K562 (cell line): Measurements from ENCODE around the gene CLEC2L. TPM values are rescaled to one million over a fixed set of nuclear protein-coding genes. Genes with fewer than 3 reads are reported as not detected.

Experiments
- ATAC-seq: fragments of 200-7000 bp; cut with Tn5 transposase; 3 replicates; pipeline ENCODE4 v1.9.1; 2020; ENCODE audit warnings: moderate library complexity
- BruUV-seq: library from RNA; stranded (reverse); fragments of 400-500 nt; replicated peaks from 2 replicates; lab custom pipeline; 2021; lab: Mats Ljungman, UMichigan
- CTCF ChIA-PET: fragments of 300-600 bp; formaldehyde crosslinking; extraction: SDS; loops from one replicate; lab custom pipeline; 2021; ENCODE audit warnings: low intra/inter-chr PET ratio; lab: Yijun Ruan, JAX
- POLR2A ChIA-PET: fragments of 300-600, 350-650 bp; sonication (Branson Sonifier 250); formaldehyde crosslinking; extraction: SDS; loops from one replicate; lab custom pipeline; 2021; ENCODE audit warnings: antibody characterized with exemption, inconsistent platforms; lab: Yijun Ruan, JAX
- DNase-seq, 4 experiments: peaks; one replicate each; pipeline versions ENCODE4 v3.0.0 to v3.0.0-alpha.2; 2011 to 2018; ENCODE audit warnings: low spot score in 3 of 4, mixed read lengths in 3 of 4; ENCODE audit errors: extremely low read depth in 1 of 4
- FAIRE-seq: peaks from 2 replicates; lab custom pipeline; 2011; peaks lifted over from hg19 to GRCh38; lab: Jason Lieb, UNC
- H2AFZ ChIP-seq: 2 replicates; pipeline ENCODE4 v1.6.0; 2011; ENCODE audit warnings: low read depth, low read length, control low read depth, inconsistent platforms
- H3K27ac ChIP-seq: fragments of 200-600 bp; 3 replicates; pipeline ENCODE4 v1.8.0; 2011; ENCODE audit warnings: low read depth, mild to moderate bottlenecking, control low read depth, inconsistent platforms, low read length, moderate library complexity, mixed read lengths; ENCODE audit errors: extremely low read depth
- H3K27me3 ChIP-seq, 2 experiments: fragments of 300-600 bp in 1 of 2; 2 replicates in 1 of 2; 3 replicates in 1 of 2; pipeline versions ENCODE4 v1.6.0 to v1.8.0; 2011; ENCODE audit warnings: inconsistent platforms in 2 of 2, low read length in 2 of 2, mild to moderate bottlenecking in 1 of 2, mixed read lengths in 1 of 2, moderate library complexity in 1 of 2; ENCODE audit not compliant: control insufficient read depth in 2 of 2, insufficient read depth in 2 of 2
- H3K36me3 ChIP-seq: fragments of 300-600 bp; 3 replicates; pipeline ENCODE4 v1.8.0; 2011; ENCODE audit warnings: mild to moderate bottlenecking, low read length, inconsistent platforms; ENCODE audit not compliant: control insufficient read depth, insufficient read depth
- H3K4me1 ChIP-seq, 2 experiments: fragments of 200-600 bp in 1 of 2; replicated peaks in 1 of 2; 2 replicates in 1 of 2; 3 replicates in 1 of 2; pipeline versions ENCODE4 v1.5.1 to v1.8.0; 2011; ENCODE audit warnings: inconsistent platforms in 2 of 2, low read length in 2 of 2, mild to moderate bottlenecking in 1 of 2, mixed read lengths in 1 of 2, moderate library complexity in 1 of 2; ENCODE audit not compliant: control insufficient read depth in 2 of 2, insufficient read depth in 2 of 2
- H3K4me2 ChIP-seq: 2 replicates; pipeline ENCODE4 v1.6.1; 2011; ENCODE audit warnings: low read length, control low read depth, inconsistent platforms, mixed read lengths; ENCODE audit not compliant: insufficient read depth
- H3K4me3 ChIP-seq: fragments of 200-600 bp; sonication (generic), shearing (Covaris generic); 2 replicates; pipeline ENCODE4 v1.5.1; 2016; ENCODE audit warnings: control low read depth, inconsistent platforms
- H3K79me2 ChIP-seq: fragments of 200-600 bp; 3 replicates; pipeline ENCODE4 v1.8.0; 2011; ENCODE audit warnings: low read length, inconsistent platforms; ENCODE audit not compliant: control insufficient read depth, insufficient read depth
- H3K9ac ChIP-seq, 2 experiments: 2 replicates each; pipeline versions ENCODE4 v1.6.0 to v1.6.1; 2011; ENCODE audit warnings: low read depth in 2 of 2, low read length in 2 of 2, control low read depth in 1 of 2, inconsistent platforms in 1 of 2, mild to moderate bottlenecking in 1 of 2, mixed read lengths in 1 of 2; ENCODE audit not compliant: insufficient read depth in 1 of 2
- H3K9me1 ChIP-seq: one replicate; pipeline ENCODE4 v1.6.0; 2011; ENCODE audit warnings: inconsistent platforms, mild to moderate bottlenecking, low read length, moderate library complexity; ENCODE audit not compliant: control insufficient read depth, insufficient read depth
- H3K9me3 ChIP-seq: replicated peaks from 2 replicates; pipeline ENCODE4 v1.5.1; 2011; ENCODE audit warnings: low read depth, low read length, inconsistent platforms; ENCODE audit not compliant: control insufficient read depth, insufficient read depth
- H4K20me1 ChIP-seq: replicated peaks from 2 replicates; pipeline ENCODE4 v1.6.1; 2011; ENCODE audit warnings: low read length, inconsistent platforms, mixed read lengths; ENCODE audit not compliant: control insufficient read depth, insufficient read depth
- MCM7 ChIP-seq, 2 experiments: fragments of 450-650 bp; IDR thresholded peaks; 2 replicates each; pipeline ENCODE4 v1.6.1; 2016 to 2018
- RAD51 ChIP-seq: fragments of 450-650 bp; IDR thresholded peaks from 2 replicates; pipeline ENCODE4 v1.7.1; 2016; ENCODE audit warnings: low read depth, mild to moderate bottlenecking, borderline replicate concordance
- TARDBP ChIP-seq: fragments of 450-650 bp; IDR thresholded peaks from 2 replicates; pipeline ENCODE4 v1.6.1; 2016
- TEAD1 ChIP-seq, 2 experiments: fragments of 450-650 bp in 1 of 2; sonication (generic) in 1 of 2; formaldehyde crosslinking; IDR thresholded peaks; 2 replicates each; pipeline versions ENCODE4 v1.4.0 to v1.8.0; 2020 to 2022; ENCODE audit warnings: mild to moderate bottlenecking in 2 of 2, missing genetic modification reagents in 1 of 2
- TRIM25 ChIP-seq: fragments of 450-650 bp; IDR thresholded peaks from 2 replicates; pipeline ENCODE4 v1.7.0; 2016; ENCODE audit warnings: borderline replicate concordance
- YBX1 ChIP-seq: fragments of 450-650 bp; IDR thresholded peaks from 2 replicates; pipeline ENCODE4 v1.7.1; 2016; ENCODE audit warnings: mild to moderate bottlenecking
- ZNF311 ChIP-seq: fragments of 250-450 bp; sonication (Bioruptor Pico); IDR thresholded peaks from 2 replicates; pipeline ENCODE4 v1.4.0; 2020; ENCODE audit warnings: mild to moderate bottlenecking, moderate library complexity
- ZNF324 ChIP-seq: fragments of 250-450 bp; sonication (Bioruptor Pico); IDR thresholded peaks from 2 replicates; pipeline ENCODE4 v1.4.0; 2020; ENCODE audit warnings: mild to moderate bottlenecking
- ZSCAN32 ChIP-seq: fragments of 450-650 bp; formaldehyde crosslinking; IDR thresholded peaks from 2 replicates; pipeline ENCODE4 v1.4.0; 2020; ENCODE audit warnings: mild to moderate bottlenecking, moderate library complexity
- WGBS: fragments of 100-300 bp; shearing (Covaris generic); methylation state at CpG from one replicate; pipeline ENCODE4 v1.1.6; 2016; ENCODE audit warnings: low coverage, mixed read lengths; ENCODE audit not compliant: insufficient coverage; ENCODE audit errors: missing lambda C conversion rate; 5-methylcytosine and 5-hydroxymethylcytosine counted together
- in situ Hi-C: fragments of 300-500 bp; cut with MboI; formaldehyde crosslinking; loops from 4 replicates; pipeline ENCODE4 v1.15.0; 2018; ENCODE audit warnings: inconsistent platforms, mixed read lengths
- intact Hi-C: fragments of 100-400 bp; cut with micrococcal nuclease; formaldehyde crosslinking; loops from 2 replicates; pipeline ENCODE4 v1.14.2; 2022
- polyA plus RNA-seq, 8 experiments: library from polyadenylated mRNA; depleted of rRNA in 4 of 8; stranded (reverse) in 5 of 8; unstranded in 3 of 8; fragments of >200 nt; fragmentation: Nextera tagmentation in 2 of 8; fragmentation: Illumina TruSeq in 1 of 8; extraction: Ambion mirVana in 2 of 8; extraction: Trizol in 1 of 8; gene quantifications; 2 replicates each; pipeline versions ENCODE4 v1.2.1 to v1.2.3, GENCODE V29; 2011 to 2014; ENCODE audit warnings: inconsistent platforms in 1 of 8, missing spikeins in 1 of 8
- total RNA-seq, 7 experiments: library from RNA; depleted of rRNA in 6 of 7; stranded (reverse); fragments of >200 nt in 6 of 7; fragmentation: Illumina TruSeq in 2 of 7; extraction: Trizol in 2 of 7; gene quantifications; 2 replicates each; pipeline versions ENCODE4 v1.2.1 to v1.2.3, GENCODE V29; 2011 to 2021; ENCODE audit warnings: low replicate concordance in 1 of 7
- TF ChIP-seq, protein P1 (sequence below): sonication (generic); formaldehyde crosslinking; IDR thresholded peaks from 2 replicates; pipeline ENCODE4 v1.8.0; 2023; ENCODE audit warnings: missing genetic modification reagents, mild to moderate bottlenecking, borderline replicate concordance
- TF ChIP-seq, protein P2 (sequence below): IDR thresholded peaks from 3 replicates; pipeline ENCODE4 v1.6.1; 2011; ENCODE audit warnings: borderline replicate concordance, mild to moderate bottlenecking, moderate library complexity; ENCODE audit not compliant: insufficient read length; ENCODE audit errors: extremely low read depth

CLEC2L gene
- total and polyA plus RNA-seq, 9 of the 15 experiments (the other 6 are each of a cell fraction or from before 2014, with no cell fraction given) = 0.84 to 5.5 (median 1.8) TPM

DNA sequence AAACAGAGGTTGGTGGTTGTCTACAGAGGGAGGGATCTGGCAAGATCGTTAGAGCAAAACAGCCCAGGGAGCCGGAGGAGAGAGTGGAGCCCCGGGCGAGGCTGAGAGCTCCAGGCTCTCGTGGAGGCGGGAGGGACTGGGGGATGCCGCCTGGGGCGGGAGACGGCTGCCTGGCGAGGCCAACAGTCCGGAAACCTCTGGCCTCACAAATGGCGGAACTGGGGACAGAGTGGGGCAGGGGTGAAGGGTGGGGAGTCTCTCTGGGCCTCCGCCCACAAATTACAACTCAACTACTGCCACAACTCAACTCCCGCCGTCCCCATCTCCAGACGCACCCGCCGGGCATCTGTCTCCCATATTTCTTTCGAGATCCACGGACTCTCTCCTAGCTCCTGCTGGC, 47.7 kb downstream of the CLEC2L start:
- intact Hi-C loops = loop anchor here (2.0 kb wide), 1 partner anchor 70 kb away; no protein-coding TSS in a partner anchor
- Histone ChIP-seq H3K27ac (no peak overlapping the region), H2AFZ (no peak overlapping the region), H3K9me3 (no peaks in the 10 kb centered on the region), H3K4me2 (no peak overlapping the region), H3K9ac (no peak overlapping the region), H4K20me1 (no peaks in the 10 kb centered on the region), H3K4me3 (no peak overlapping the region), H3K79me2 (no peaks in the 10 kb centered on the region), H3K4me1 (peaks cover 0 to 12% of the 10 kb centered on the region in 2 experiments; a peak in 2 of 5 replicates), H3K9me1 (no peaks in the 10 kb centered on the region), H3K36me3 (peaks cover 7% of the 10 kb centered on the region; the same call in 1 of the 3 replicates), H3K27me3 (peaks cover 0 to 15% of the 10 kb centered on the region in 2 experiments; a peak in 1 of 5 replicates)
- no TSS peak for BruUV-seq
- POLR2A ChIA-PET = interaction anchor here (0.6 to 1.0 kb wide), 3 partner anchors 290 to 733 kb away, joined by 3 to 4 read pairs (median 3); no protein-coding TSS in a partner anchor
- WGBS = 57% methylated on average over 20 of the region's 20 CpGs
- ATAC-seq = no peak
- CTCF ChIA-PET = interaction anchor here (3.4 kb wide), 1 partner anchor 71 kb away, joined by 20 read pairs; no protein-coding TSS in a partner anchor
- no peak for DNase-seq
- no peak for FAIRE-seq
- in situ Hi-C loops = no loop called here
- TF ChIP-seq YBX1 = no peak
- no peak for TF ChIP-seq TARDBP
- TF ChIP-seq RAD51 = no peak
- TF ChIP-seq, protein P1, sequence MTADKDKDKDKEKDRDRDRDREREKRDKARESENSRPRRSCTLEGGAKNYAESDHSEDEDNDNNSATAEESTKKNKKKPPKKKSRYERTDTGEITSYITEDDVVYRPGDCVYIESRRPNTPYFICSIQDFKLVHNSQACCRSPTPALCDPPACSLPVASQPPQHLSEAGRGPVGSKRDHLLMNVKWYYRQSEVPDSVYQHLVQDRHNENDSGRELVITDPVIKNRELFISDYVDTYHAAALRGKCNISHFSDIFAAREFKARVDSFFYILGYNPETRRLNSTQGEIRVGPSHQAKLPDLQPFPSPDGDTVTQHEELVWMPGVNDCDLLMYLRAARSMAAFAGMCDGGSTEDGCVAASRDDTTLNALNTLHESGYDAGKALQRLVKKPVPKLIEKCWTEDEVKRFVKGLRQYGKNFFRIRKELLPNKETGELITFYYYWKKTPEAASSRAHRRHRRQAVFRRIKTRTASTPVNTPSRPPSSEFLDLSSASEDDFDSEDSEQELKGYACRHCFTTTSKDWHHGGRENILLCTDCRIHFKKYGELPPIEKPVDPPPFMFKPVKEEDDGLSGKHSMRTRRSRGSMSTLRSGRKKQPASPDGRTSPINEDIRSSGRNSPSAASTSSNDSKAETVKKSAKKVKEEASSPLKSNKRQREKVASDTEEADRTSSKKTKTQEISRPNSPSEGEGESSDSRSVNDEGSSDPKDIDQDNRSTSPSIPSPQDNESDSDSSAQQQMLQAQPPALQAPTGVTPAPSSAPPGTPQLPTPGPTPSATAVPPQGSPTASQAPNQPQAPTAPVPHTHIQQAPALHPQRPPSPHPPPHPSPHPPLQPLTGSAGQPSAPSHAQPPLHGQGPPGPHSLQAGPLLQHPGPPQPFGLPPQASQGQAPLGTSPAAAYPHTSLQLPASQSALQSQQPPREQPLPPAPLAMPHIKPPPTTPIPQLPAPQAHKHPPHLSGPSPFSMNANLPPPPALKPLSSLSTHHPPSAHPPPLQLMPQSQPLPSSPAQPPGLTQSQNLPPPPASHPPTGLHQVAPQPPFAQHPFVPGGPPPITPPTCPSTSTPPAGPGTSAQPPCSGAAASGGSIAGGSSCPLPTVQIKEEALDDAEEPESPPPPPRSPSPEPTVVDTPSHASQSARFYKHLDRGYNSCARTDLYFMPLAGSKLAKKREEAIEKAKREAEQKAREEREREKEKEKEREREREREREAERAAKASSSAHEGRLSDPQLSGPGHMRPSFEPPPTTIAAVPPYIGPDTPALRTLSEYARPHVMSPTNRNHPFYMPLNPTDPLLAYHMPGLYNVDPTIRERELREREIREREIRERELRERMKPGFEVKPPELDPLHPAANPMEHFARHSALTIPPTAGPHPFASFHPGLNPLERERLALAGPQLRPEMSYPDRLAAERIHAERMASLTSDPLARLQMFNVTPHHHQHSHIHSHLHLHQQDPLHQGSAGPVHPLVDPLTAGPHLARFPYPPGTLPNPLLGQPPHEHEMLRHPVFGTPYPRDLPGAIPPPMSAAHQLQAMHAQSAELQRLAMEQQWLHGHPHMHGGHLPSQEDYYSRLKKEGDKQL (CRISPR knock-in tag) = no peak
- TF ChIP-seq ZNF311 (CRISPR knock-in tag) = no peak
- TF ChIP-seq TEAD1 (CRISPR knock-in tag; IDR thresholded peaks at IDR 0.05) = no peak
- no peak for TF ChIP-seq ZSCAN32 (CRISPR knock-in tag)
- TF ChIP-seq, protein P2, sequence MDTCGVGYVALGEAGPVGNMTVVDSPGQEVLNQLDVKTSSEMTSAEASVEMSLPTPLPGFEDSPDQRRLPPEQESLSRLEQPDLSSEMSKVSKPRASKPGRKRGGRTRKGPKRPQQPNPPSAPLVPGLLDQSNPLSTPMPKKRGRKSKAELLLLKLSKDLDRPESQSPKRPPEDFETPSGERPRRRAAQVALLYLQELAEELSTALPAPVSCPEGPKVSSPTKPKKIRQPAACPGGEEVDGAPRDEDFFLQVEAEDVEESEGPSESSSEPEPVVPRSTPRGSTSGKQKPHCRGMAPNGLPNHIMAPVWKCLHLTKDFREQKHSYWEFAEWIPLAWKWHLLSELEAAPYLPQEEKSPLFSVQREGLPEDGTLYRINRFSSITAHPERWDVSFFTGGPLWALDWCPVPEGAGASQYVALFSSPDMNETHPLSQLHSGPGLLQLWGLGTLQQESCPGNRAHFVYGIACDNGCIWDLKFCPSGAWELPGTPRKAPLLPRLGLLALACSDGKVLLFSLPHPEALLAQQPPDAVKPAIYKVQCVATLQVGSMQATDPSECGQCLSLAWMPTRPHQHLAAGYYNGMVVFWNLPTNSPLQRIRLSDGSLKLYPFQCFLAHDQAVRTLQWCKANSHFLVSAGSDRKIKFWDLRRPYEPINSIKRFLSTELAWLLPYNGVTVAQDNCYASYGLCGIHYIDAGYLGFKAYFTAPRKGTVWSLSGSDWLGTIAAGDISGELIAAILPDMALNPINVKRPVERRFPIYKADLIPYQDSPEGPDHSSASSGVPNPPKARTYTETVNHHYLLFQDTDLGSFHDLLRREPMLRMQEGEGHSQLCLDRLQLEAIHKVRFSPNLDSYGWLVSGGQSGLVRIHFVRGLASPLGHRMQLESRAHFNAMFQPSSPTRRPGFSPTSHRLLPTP = no peak
- no peak for TF ChIP-seq TRIM25
- TF ChIP-seq ZNF324 (CRISPR knock-in tag) = no peak
- no peak for TF ChIP-seq MCM7 (IDR thresholded peaks at IDR 0.05)
